Smooth muscle cell (in vitro differentiated cells): ENCODE data around the gene BANF2. TPM values are rescaled to one million over a fixed set of nuclear protein-coding genes. Genes with fewer than 3 reads are reported as not detected.

Experiments
- DNase-seq: peaks from one replicate; lab custom pipeline; 2025; ENCODE audit not compliant: unreplicated experiment; lab: John Stamatoyannopoulos, UW
- H2AFZ ChIP-seq: fragments of 200-600 bp; sonication (generic); 2 replicates; pipeline ENCODE4 v1.6.0; 2016; ENCODE audit warnings: antibody characterized with exemption, low read depth, mild to moderate bottlenecking
- H3F3A ChIP-seq: fragments of 200-600 bp; sonication (generic); 2 replicates; pipeline ENCODE4 v1.6.0; 2017; ENCODE audit warnings: antibody characterized with exemption, low read depth
- H3K27ac ChIP-seq: fragments of 200-600 bp; sonication (generic); 2 replicates; pipeline ENCODE4 v1.5.1; 2016; ENCODE audit warnings: low read depth, mild to moderate bottlenecking
- H3K27me3 ChIP-seq: fragments of 200-600 bp; sonication (generic); 2 replicates; pipeline ENCODE4 v1.6.1; 2016; ENCODE audit warnings: low read depth, mild to moderate bottlenecking
- H3K36me3 ChIP-seq: fragments of 200-600 bp; sonication (generic); 2 replicates; pipeline ENCODE4 v1.5.1; 2016; ENCODE audit warnings: low read depth
- H3K4me1 ChIP-seq: fragments of 200-600 bp; sonication (generic); 2 replicates; pipeline ENCODE4 v1.5.1; 2016; ENCODE audit warnings: low read depth
- H3K4me2 ChIP-seq: fragments of 200-600 bp; sonication (generic); 2 replicates; pipeline ENCODE4 v1.6.0; 2016; ENCODE audit warnings: mild to moderate bottlenecking
- H3K4me3 ChIP-seq: fragments of 200-600 bp; sonication (generic); 2 replicates; pipeline ENCODE4 v1.5.1; 2016; ENCODE audit warnings: mild to moderate bottlenecking
- H3K79me2 ChIP-seq: fragments of 200-600 bp; sonication (generic); 2 replicates; pipeline ENCODE4 v1.6.0; 2016; ENCODE audit warnings: low read depth, mild to moderate bottlenecking
- H3K9ac ChIP-seq: fragments of 200-600 bp; sonication (generic); 2 replicates; pipeline ENCODE4 v1.6.0; 2016; ENCODE audit warnings: low read depth
- H3K9me3 ChIP-seq: fragments of 200-600 bp; sonication (generic); replicated peaks from 2 replicates; pipeline ENCODE4 v1.5.1; 2016; ENCODE audit warnings: low read depth
- H4K20me1 ChIP-seq: fragments of 200-600 bp; sonication (generic); 2 replicates; pipeline ENCODE4 v1.6.0; 2016; ENCODE audit warnings: low read depth
- WGBS: methylation state at CpG from one replicate; pipeline ENCODE4 v1.1.7; 2016; ENCODE audit warnings: low lambda C conversion rate; 5-methylcytosine and 5-hydroxymethylcytosine counted together
- polyA plus RNA-seq: library from polyadenylated mRNA; unstranded; fragments of >200 nt; fragmentation: Nextera tagmentation; extraction: Ambion mirVana; gene quantifications from 2 replicates; pipeline ENCODE4 v1.2.1, GENCODE V29; 2016
- total RNA-seq: library from RNA; depleted of rRNA; stranded (reverse); fragments of >200 nt; gene quantifications from 2 replicates; pipeline ENCODE4 v1.2.3, GENCODE V29; 2014
- TF ChIP-seq, protein P1 (sequence below): fragments of 200-600 bp; sonication (generic); IDR thresholded peaks from 2 replicates; pipeline ENCODE4 v1.5.1; 2017; ENCODE audit warnings: borderline replicate concordance, mild to moderate bottlenecking, antibody characterized with exemption; ENCODE audit not compliant: insufficient read depth, poor library complexity, severe bottlenecking

The BANF2 gene
- total and polyA plus RNA-seq, 2 experiments from 2014 or later = not detected

GRCh38 chr20:17715075-17715474 lies 15.3 kb downstream of the BANF2 start:
- H4K20me1 ChIP-seq = no peaks in the 10 kb centered on the region
- H3K4me3 ChIP-seq = no peak overlapping the region
- no peak overlapping the region for H3K27ac ChIP-seq
- TF ChIP-seq, protein P1, sequence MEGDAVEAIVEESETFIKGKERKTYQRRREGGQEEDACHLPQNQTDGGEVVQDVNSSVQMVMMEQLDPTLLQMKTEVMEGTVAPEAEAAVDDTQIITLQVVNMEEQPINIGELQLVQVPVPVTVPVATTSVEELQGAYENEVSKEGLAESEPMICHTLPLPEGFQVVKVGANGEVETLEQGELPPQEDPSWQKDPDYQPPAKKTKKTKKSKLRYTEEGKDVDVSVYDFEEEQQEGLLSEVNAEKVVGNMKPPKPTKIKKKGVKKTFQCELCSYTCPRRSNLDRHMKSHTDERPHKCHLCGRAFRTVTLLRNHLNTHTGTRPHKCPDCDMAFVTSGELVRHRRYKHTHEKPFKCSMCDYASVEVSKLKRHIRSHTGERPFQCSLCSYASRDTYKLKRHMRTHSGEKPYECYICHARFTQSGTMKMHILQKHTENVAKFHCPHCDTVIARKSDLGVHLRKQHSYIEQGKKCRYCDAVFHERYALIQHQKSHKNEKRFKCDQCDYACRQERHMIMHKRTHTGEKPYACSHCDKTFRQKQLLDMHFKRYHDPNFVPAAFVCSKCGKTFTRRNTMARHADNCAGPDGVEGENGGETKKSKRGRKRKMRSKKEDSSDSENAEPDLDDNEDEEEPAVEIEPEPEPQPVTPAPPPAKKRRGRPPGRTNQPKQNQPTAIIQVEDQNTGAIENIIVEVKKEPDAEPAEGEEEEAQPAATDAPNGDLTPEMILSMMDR = no peak
- no peaks in the 10 kb centered on the region for H3K9me3 ChIP-seq
- 91% methylated on average over 5 of the region's 5 CpGs for WGBS
- no peak overlapping the region for H3K4me2 ChIP-seq
- H3K27me3 ChIP-seq = no peaks in the 10 kb centered on the region
- H3K36me3 ChIP-seq = no peaks in the 10 kb centered on the region
- H3K4me1 ChIP-seq = peaks cover 11% of the 10 kb centered on the region
- H3F3A ChIP-seq = peaks cover 7% of the 10 kb centered on the region
- no peak overlapping the region for H2AFZ ChIP-seq
- no peaks in the 10 kb centered on the region for H3K79me2 ChIP-seq
- no peak for DNase-seq
- no peak overlapping the region for H3K9ac ChIP-seq

DNA sequence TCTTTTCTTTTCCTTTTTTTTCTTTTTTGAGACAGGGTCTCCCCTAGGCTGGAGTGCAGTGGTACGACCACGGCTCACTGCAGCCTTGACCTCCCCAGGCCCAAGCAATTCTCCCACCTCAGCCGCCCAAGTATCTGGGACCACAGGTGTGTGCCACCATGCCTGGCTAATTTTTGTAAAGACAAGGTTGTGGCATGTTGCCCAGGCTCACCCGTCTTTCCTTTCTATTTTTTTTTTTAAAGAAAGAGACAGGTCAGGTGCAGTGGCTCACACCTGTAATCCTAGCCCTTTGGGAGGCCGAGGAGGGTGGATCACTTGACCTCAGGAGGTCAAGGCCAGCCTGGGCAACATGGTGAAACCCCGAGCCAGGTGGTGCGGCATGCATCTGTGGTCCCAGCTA lies 16.6 kb downstream of the BANF2 start:
- H3K36me3 ChIP-seq = no peaks in the 10 kb centered on the region
- H3K27me3 ChIP-seq = no peaks in the 10 kb centered on the region
- no peak overlapping the region for H3K27ac ChIP-seq
- H2AFZ ChIP-seq = no peak overlapping the region
- H3K4me2 ChIP-seq = no peak overlapping the region
- H3F3A ChIP-seq = peaks cover 7% of the 10 kb centered on the region
- no peaks in the 10 kb centered on the region for H4K20me1 ChIP-seq
- no peak overlapping the region for H3K9ac ChIP-seq
- H3K9me3 ChIP-seq = no peaks in the 10 kb centered on the region
- peaks cover 2% of the 10 kb centered on the region for H3K4me1 ChIP-seq
- 98% methylated on average over 7 of the region's 7 CpGs for WGBS
- H3K79me2 ChIP-seq = no peaks in the 10 kb centered on the region
- no peak overlapping the region for H3K4me3 ChIP-seq
- TF ChIP-seq, protein P1 = no peak
- no peak for DNase-seq

DNA sequence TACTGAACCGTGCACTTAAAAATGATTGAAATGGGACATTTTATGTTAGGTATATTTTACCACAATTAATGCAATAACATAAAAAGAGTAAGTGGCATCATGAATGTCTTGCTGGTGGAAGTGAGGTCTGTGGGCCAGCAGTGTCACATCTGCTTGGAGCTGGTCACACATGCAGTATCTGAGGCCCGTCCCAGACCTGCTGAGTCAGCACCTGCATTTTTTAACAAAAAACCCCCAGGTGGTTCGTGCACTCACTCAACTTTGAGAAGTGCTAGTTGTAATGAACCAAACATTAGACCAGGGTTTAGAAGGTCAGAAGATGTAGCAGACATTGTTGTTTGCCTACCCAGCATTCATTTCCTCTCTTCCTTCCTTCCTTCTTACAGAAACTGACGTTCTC lies 21.0 kb downstream of the BANF2 start:
- no peak overlapping the region for H2AFZ ChIP-seq
- no peak overlapping the region for H3K4me2 ChIP-seq
- WGBS = 84% methylated on average over 4 of the region's 4 CpGs
- H3F3A ChIP-seq = no peaks in the 10 kb centered on the region
- no peaks in the 10 kb centered on the region for H4K20me1 ChIP-seq
- no peaks in the 10 kb centered on the region for H3K9me3 ChIP-seq
- H3K9ac ChIP-seq = no peak overlapping the region
- no peaks in the 10 kb centered on the region for H3K36me3 ChIP-seq
- TF ChIP-seq, protein P1 = no peak
- no peak for DNase-seq
- no peaks in the 10 kb centered on the region for H3K79me2 ChIP-seq
- no peak overlapping the region for H3K4me3 ChIP-seq
- no peaks in the 10 kb centered on the region for H3K27me3 ChIP-seq
- no peak overlapping the region for H3K27ac ChIP-seq
- no peaks in the 10 kb centered on the region for H3K4me1 ChIP-seq

GRCh38 chr20:17721802-17722486 lies 22.2 kb downstream of the BANF2 start:
- H3K4me1 ChIP-seq = no peaks in the 10 kb centered on the region
- 78% methylated on average over 6 of the region's 6 CpGs for WGBS
- no peaks in the 10 kb centered on the region for H4K20me1 ChIP-seq
- no peak overlapping the region for H2AFZ ChIP-seq
- no peaks in the 10 kb centered on the region for H3K36me3 ChIP-seq
- H3K9me3 ChIP-seq = no peaks in the 10 kb centered on the region
- TF ChIP-seq, protein P1 = no peak
- no peak overlapping the region for H3K9ac ChIP-seq
- no peak for DNase-seq
- H3K4me2 ChIP-seq = no peak overlapping the region
- no peaks in the 10 kb centered on the region for H3K27me3 ChIP-seq
- no peak overlapping the region for H3K27ac ChIP-seq
- no peaks in the 10 kb centered on the region for H3K79me2 ChIP-seq
- H3K4me3 ChIP-seq = no peak overlapping the region
- H3F3A ChIP-seq = no peaks in the 10 kb centered on the region
